Hepatocyte (in vitro differentiated cells): Measurements from ENCODE around the gene SESN1.

Source experiments
- CTCF ChIP-seq: fragments of 200-600 bp; sonication (generic); IDR thresholded peaks from 2 replicates; pipeline ENCODE4 v1.5.1; 2016; ENCODE audit warnings: antibody characterized with exemption, mild to moderate bottlenecking; ENCODE audit not compliant: poor library complexity
- EZH2 ChIP-seq: fragments of 200-600 bp; sonication (generic); IDR thresholded peaks from 2 replicates; pipeline ENCODE4 v1.6.1; 2016; ENCODE audit warnings: antibody characterized with exemption, mild to moderate bottlenecking, borderline replicate concordance

GRCh38 chr6:109050012-109050411 is 44.6 kb downstream of the SESN1 start:
- no peak for TF ChIP-seq CTCF
- no peak for TF ChIP-seq EZH2
